HepG2 (cell line): ENCODE measurements around the gene PLOD2. TPM values are rescaled to one million over a fixed set of nuclear protein-coding genes. Genes with fewer than 3 reads are reported as not detected.

ENCODE experiments used
- ATAC-seq: fragments of 200-7000 bp; cut with Tn5 transposase; 3 replicates; pipeline ENCODE4 v1.9.1; 2020; ENCODE audit warnings: mild to moderate bottlenecking, moderate library complexity
- BruUV-seq: library from RNA; stranded (reverse); fragments of 400-500 nt; replicated peaks from 2 replicates; lab custom pipeline; 2021; lab: Mats Ljungman, UMichigan
- CTCF ChIA-PET: fragments of 300-600 bp; formaldehyde crosslinking; extraction: SDS; loops from one replicate; lab custom pipeline; 2021; ENCODE audit warnings: low total read pairs, inconsistent platforms, low intra/inter-chr PET ratio; lab: Yijun Ruan, JAX
- POLR2A ChIA-PET: fragments of 350-600 bp; sonication (Branson Sonifier 250); formaldehyde crosslinking; loops from one replicate; lab custom pipeline; 2020; ENCODE audit warnings: antibody characterized with exemption, inconsistent platforms; lab: Yijun Ruan, JAX
- DNase-seq: peaks from one replicate; pipeline ENCODE4 v3.0.0-alpha.2; 2015; ENCODE audit warnings: low spot score
- FAIRE-seq: peaks from 3 replicates; lab custom pipeline; 2011; peaks lifted over from hg19 to GRCh38; lab: Jason Lieb, UNC
- H2AFZ ChIP-seq: one replicate; pipeline ENCODE4 v1.6.1; 2011; ENCODE audit warnings: low read length, inconsistent platforms
- H3K27ac ChIP-seq: fragments of 300-600 bp; 3 replicates; pipeline ENCODE4 v1.8.0; 2011; ENCODE audit warnings: mixed run types, mild to moderate bottlenecking, mixed read lengths, low read length, inconsistent platforms; ENCODE audit not compliant: insufficient read depth; ENCODE audit errors: extremely low read length
- H3K27me3 ChIP-seq, 2 experiments: fragments of 200-600 bp in 1 of 2; 2 replicates in 1 of 2; 3 replicates in 1 of 2; pipeline versions ENCODE4 v1.6.0 to v1.8.0; 2011; ENCODE audit warnings: low read length in 2 of 2, mild to moderate bottlenecking in 2 of 2, moderate library complexity in 2 of 2, inconsistent platforms in 1 of 2; ENCODE audit not compliant: insufficient read depth in 2 of 2, control insufficient read depth in 1 of 2
- H3K36me3 ChIP-seq, 2 experiments: fragments of 200-600 bp in 1 of 2; replicated peaks in 1 of 2; 2 replicates in 1 of 2; 3 replicates in 1 of 2; pipeline versions ENCODE4 v1.5.1 to v1.8.0; 2011; ENCODE audit warnings: low read length in 2 of 2, inconsistent platforms in 1 of 2; ENCODE audit not compliant: insufficient read depth in 2 of 2, control insufficient read depth in 1 of 2
- H3K4me1 ChIP-seq: 2 replicates; pipeline ENCODE4 v1.5.1; 2012; ENCODE audit warnings: low read length, inconsistent platforms; ENCODE audit not compliant: insufficient read depth
- H3K4me2 ChIP-seq: 2 replicates; pipeline ENCODE4 v1.6.0; 2011; ENCODE audit warnings: low read depth, low read length, inconsistent platforms
- H3K4me3 ChIP-seq, 3 experiments: fragments of 200-600 bp in 1 of 3; sonication (generic), shearing (Covaris generic) in 1 of 3; replicated peaks in 1 of 3; 2 replicates each; pipeline ENCODE4 v1.5.1; 2011 to 2016; ENCODE audit warnings: low read length in 3 of 3, inconsistent platforms in 2 of 3, low read depth in 2 of 3, mild to moderate bottlenecking in 2 of 3, control low read depth in 1 of 3, mixed read lengths in 1 of 3; ENCODE audit not compliant: insufficient read depth in 1 of 3
- H3K79me2 ChIP-seq: one replicate; pipeline ENCODE4 v1.6.1; 2011; ENCODE audit warnings: low read length, inconsistent platforms; ENCODE audit not compliant: insufficient read depth
- H3K9ac ChIP-seq: 2 replicates; pipeline ENCODE4 v1.6.0; 2011; ENCODE audit warnings: mild to moderate bottlenecking, low read depth, low read length, inconsistent platforms; ENCODE audit not compliant: insufficient read depth
- H3K9me3 ChIP-seq: 2 replicates; pipeline ENCODE4 v1.5.1; 2012; ENCODE audit warnings: mild to moderate bottlenecking, low read length
- H4K20me1 ChIP-seq: 2 replicates; pipeline ENCODE4 v1.6.0; 2011; ENCODE audit warnings: inconsistent platforms, mild to moderate bottlenecking, low read length, moderate library complexity; ENCODE audit not compliant: insufficient read depth
- ELF3 ChIP-seq: IDR thresholded peaks from 2 replicates; pipeline ENCODE4 v1.6.1; 2016; ENCODE audit warnings: missing genetic modification reagents, missing compliant biosample characterization
- FOSL2 ChIP-seq: sonication (generic); formaldehyde crosslinking; IDR thresholded peaks from 2 replicates; pipeline ENCODE4 v1.4.0; 2020; ENCODE audit warnings: missing genetic modification reagents
- GATAD2A ChIP-seq: IDR thresholded peaks from 2 replicates; pipeline ENCODE4 v1.6.1; 2016
- HMGA1 ChIP-seq: sonication (generic); formaldehyde crosslinking; conservative IDR thresholded peaks from 2 replicates; pipeline ENCODE4 v1.4.0; 2020; ENCODE audit warnings: missing genetic modification reagents
- ISL2 ChIP-seq: sonication (generic); formaldehyde crosslinking; IDR thresholded peaks from 2 replicates; pipeline ENCODE4 v1.5.0; 2020; ENCODE audit warnings: missing genetic modification reagents
- NFATC3 ChIP-seq: sonication (generic); formaldehyde crosslinking; IDR thresholded peaks from 2 replicates; pipeline ENCODE4 v1.5.1; 2020; ENCODE audit warnings: mild to moderate bottlenecking, missing genetic modification reagents
- NFE2L2 ChIP-seq: fragments of 150-350 bp; IDR thresholded peaks from 2 replicates; pipeline ENCODE4 v1.6.1; 2014; ENCODE audit warnings: low read length
- PHF21A ChIP-seq: sonication (generic); formaldehyde crosslinking; IDR thresholded peaks from 2 replicates; pipeline ENCODE4 v1.5.0; 2020; ENCODE audit warnings: mild to moderate bottlenecking, missing genetic modification reagents
- TRIM24 ChIP-seq: sonication (generic); formaldehyde crosslinking; IDR thresholded peaks from 2 replicates; pipeline ENCODE4 v1.8.0; 2022; ENCODE audit warnings: mild to moderate bottlenecking, missing genetic modification reagents
- YEATS4 ChIP-seq: sonication (generic); formaldehyde crosslinking; IDR thresholded peaks from 2 replicates; pipeline ENCODE4 v1.4.0; 2020; ENCODE audit warnings: missing genetic modification reagents, borderline replicate concordance
- ZNF354B ChIP-seq: sonication (generic); formaldehyde crosslinking; IDR thresholded peaks from 2 replicates; pipeline ENCODE4 v1.8.0; 2022; ENCODE audit warnings: mild to moderate bottlenecking, missing genetic modification reagents
- ZNF577 ChIP-seq: sonication (generic); formaldehyde crosslinking; IDR thresholded peaks from 2 replicates; pipeline ENCODE4 v1.4.0; 2020; ENCODE audit warnings: mild to moderate bottlenecking, low read depth, missing genetic modification reagents, borderline replicate concordance
- ZNF670 ChIP-seq: sonication (generic); formaldehyde crosslinking; IDR thresholded peaks from 2 replicates; pipeline ENCODE4 v1.8.0; 2022; ENCODE audit warnings: mild to moderate bottlenecking, missing genetic modification reagents, borderline replicate concordance
- ZSCAN20 ChIP-seq: sonication (generic); formaldehyde crosslinking; IDR thresholded peaks from 2 replicates; pipeline ENCODE4 v1.4.0; 2020; ENCODE audit warnings: missing genetic modification reagents, mild to moderate bottlenecking, borderline replicate concordance
- WGBS: methylation state at CpG from one replicate; pipeline ENCODE4 v1.1.6; 2017; ENCODE audit warnings: low lambda C conversion rate; 5-methylcytosine and 5-hydroxymethylcytosine counted together
- in situ Hi-C: cut with HindIII; loops from 2 replicates; pipeline ENCODE4 v1.10.0; 2017; ENCODE audit warnings: low pct_unique_long_range_greater_than_20kb; ENCODE audit not compliant: extremely low pct_ligation_motif_present
- intact Hi-C: fragments of 100-400 bp; cut with micrococcal nuclease; formaldehyde crosslinking; loops from one replicate; pipeline ENCODE4 v1.10.0; 2022; ENCODE audit not compliant: unreplicated experiment
- polyA plus RNA-seq, 8 experiments: library from polyadenylated mRNA; depleted of rRNA in 3 of 8; stranded (reverse) in 7 of 8; unstranded in 1 of 8; fragments of >200 nt; fragmentation: Illumina TruSeq in 4 of 8; extraction: Trizol in 4 of 8; gene quantifications; 2 replicates each; pipeline versions ENCODE4 v1.2.1 to v1.2.3, GENCODE V29; 2011 to 2016; ENCODE audit warnings: low read depth in 4 of 8, missing spikeins in 1 of 8, mixed read lengths in 1 of 8; ENCODE audit not compliant: insufficient read depth in 1 of 8
- total RNA-seq, 5 experiments: library from RNA; depleted of rRNA; stranded (reverse); fragments of >200 nt; fragmentation: Illumina TruSeq; extraction: Trizol; gene quantifications; 2 replicates each; pipeline ENCODE4 v1.2.3, GENCODE V29; 2016; ENCODE audit warnings: low read depth in 1 of 5

Gene PLOD2
- total and polyA plus RNA-seq, 2 of the 13 experiments (the other 11 are each of a cell fraction or from before 2014, with no cell fraction given) = 107 to 161 TPM

- DNase-seq = peak; percentile 58
- H3K27ac ChIP-seq = no peak overlapping the region
- no peak for ATAC-seq
- intact Hi-C loops (no loop called here), in situ Hi-C loops (loop anchor here (10.0 kb wide), 1 partner anchor 102 kb away; no protein-coding TSS in a partner anchor)
- ChIA-PET CTCF (no interaction called here), POLR2A (no interaction called here)
- H3K4me2 ChIP-seq = no peak overlapping the region
- H3K79me2 ChIP-seq = peaks cover 3% of the 10 kb centered on the region
- H4K20me1 ChIP-seq = no peaks in the 10 kb centered on the region
- no TSS peak for BruUV-seq
- no peaks in the 10 kb centered on the region for H3K27me3 ChIP-seq
- no peak overlapping the region for H2AFZ ChIP-seq
- H3K4me1 ChIP-seq = peaks cover 54% of the 10 kb centered on the region
- H3K4me3 ChIP-seq = no peak overlapping the region
- 25% methylated on average over 4 of the region's 4 CpGs for WGBS
- no peak overlapping the region for H3K9ac ChIP-seq
- TF ChIP-seq ELF3 (CRISPR knock-in tag) (no peak), ZSCAN20 (no peak), GATAD2A (0 out of 2 replicates have a peak, but pooled peaks have one; percentile 27), ZNF354B (CRISPR knock-in tag) (no peak), HMGA1 (no peak), NFATC3 (CRISPR knock-in tag) (no peak), FOSL2 (CRISPR knock-in tag) (peak; percentile 35), ZNF670 (CRISPR knock-in tag) (no peak), YEATS4 (CRISPR knock-in tag) (no peak), PHF21A (CRISPR knock-in tag) (no peak), ISL2 (no peak), NFE2L2 (0 out of 2 replicates have a peak, but pooled peaks have one; percentile 22), TRIM24 (no peak), ZNF577 (CRISPR knock-in tag) (no peak)
- TF ChIP-seq, all 625 proteins: peak for 3
- Histone ChIP-seq H3K9me3 (no peaks in the 10 kb centered on the region), H3K36me3 (no peaks in the 10 kb centered on the region)
- peak; percentile 8 for FAIRE-seq
These were observed 5.4 kb upstream of the PLOD2 start for GRCh38 chr3:146166415-146166821.
